Measurements from ENCODE around the gene FAM193B.
A peak's percentile ranks its signal among the peaks of the same experiment; 100 is the strongest.

The FAM193B gene

DNA sequence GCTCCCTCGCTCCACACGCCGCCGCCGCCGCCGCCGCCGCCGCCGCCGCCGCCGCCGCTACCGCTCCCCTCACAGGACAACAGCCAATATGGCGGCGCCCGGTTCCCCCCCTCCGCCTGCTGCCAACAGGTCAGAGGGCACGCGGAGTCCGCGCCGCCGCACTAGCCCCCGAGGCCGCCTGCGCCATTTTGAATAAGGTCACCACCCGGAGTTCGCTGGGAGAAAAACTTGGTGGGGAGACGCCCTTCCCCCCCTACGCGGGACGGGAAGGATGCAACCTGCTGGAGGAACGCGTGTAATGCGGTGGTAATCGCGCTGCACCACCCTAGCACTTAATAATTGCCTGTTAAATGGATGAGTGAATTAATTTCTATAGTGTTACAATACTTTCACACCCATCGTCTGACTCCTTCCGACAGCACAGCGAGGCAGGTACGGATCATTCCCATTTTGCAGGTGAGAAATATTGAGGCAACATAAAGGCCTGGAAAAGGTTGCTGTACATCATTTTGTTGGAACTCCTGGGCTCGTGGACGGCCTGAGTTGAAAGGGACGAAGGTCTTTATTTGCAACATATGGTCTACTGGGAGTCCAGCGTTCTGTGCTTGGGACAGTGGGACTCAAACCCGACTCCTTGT, at the start of gene FAM193B:
TSS of gene FAM193B (minus strand) at position 90 of the 638 bp plus-strand sequence. CDS start 105 bp downstream, outside the sequence.
- DNase-seq = peak; percentile 92

DNA sequence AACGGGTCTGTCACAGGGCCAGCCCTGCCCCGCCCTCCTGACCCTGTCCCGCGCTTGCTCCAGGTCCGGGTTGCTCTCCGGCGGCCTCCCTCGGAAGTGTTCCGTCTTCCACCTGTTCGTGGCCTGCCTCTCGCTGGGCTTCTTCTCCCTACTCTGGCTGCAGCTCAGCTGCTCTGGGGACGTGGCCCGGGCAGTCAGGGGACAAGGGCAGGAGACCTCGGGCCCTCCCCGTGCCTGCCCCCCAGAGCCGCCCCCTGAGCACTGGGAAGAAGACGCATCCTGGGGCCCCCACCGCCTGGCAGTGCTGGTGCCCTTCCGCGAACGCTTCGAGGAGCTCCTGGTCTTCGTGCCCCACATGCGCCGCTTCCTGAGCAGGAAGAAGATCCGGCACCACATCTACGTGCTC, 49.8 kb upstream of the FAM193B start:
- DNase-seq = no peak

DNA sequence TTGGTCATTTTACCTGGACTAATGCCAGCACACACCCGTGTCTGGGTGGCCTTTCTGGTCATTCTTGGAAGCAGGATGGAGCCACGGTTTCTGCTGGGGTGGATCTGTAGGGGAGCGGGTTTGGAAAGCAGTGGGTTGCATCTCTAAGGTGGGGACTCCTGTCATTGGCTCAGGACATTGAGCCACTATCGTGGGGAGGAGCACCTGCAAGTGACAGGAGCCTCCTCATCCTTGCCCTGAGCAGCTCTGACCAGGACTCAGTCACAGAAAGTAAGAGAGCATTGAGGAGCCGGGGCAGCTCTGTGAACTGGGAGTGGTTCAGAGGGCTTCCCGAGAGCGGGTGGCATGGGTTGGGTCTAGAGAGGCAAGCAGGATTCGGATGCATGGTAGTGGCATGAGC, 49.3 kb upstream of the FAM193B start:
- no peak for DNase-seq

DNA sequence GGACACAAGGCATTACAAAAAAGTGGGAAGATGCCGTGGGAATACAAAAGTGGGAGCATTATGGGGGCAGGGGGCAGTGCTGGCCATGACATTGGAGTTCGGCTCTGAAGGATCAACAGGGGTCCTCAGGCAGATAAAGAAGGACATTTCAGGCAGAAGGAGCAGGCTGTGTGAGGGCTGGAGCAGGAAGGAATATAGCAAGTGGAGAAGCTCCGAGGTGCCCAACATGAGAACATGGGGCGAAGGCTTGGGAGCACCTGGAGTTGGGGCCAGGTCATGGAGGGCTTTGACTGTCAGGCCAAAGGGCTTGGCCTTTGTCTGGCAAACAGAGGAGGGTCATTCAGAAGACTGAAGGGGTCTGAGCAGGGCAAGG, 48.1 kb upstream of the FAM193B start:
- DNase-seq = no peak

DNA sequence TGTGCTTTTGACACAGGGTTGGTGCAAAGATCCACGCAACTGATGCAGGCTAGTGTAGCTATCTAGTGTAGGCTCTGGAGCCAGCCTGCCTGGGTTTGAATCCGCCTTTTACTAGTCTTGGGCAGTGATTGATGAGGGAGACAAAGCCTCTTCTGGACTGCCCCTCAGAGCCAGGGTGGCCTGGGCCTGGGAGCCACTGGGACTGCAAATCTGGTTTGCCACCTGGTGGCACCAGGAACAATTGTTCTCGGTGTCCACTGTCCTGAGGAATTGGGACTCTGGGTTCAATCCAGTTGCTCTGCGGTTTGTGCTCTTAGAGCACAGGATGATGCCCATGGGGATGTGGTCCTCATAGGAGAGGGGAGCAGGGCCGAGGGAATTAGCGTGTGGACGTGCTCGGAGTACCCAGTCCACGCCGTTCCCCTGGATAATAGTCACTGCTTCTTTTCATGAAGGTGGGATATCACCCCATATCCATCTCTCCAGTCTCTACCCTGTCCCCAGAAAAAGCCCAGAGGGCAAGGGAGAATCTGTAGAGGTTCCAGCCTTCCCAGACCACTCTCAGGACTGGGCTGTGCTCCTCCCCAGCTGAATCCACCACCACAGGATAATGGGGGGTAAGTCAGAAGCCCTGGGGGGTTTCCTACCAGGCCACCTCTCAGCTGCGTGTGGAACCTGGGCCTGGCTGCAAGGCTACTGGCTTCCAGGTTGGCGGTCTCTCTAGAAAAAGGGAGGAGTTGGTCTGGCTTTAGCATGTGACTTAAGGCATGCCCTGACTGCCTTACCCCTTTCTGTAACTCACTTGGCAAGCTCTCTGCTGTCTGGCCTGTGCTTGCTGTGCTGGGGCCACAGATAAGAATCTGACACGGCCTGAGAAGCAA, 47.5 kb upstream of the FAM193B start:
- no peak for DNase-seq

DNA sequence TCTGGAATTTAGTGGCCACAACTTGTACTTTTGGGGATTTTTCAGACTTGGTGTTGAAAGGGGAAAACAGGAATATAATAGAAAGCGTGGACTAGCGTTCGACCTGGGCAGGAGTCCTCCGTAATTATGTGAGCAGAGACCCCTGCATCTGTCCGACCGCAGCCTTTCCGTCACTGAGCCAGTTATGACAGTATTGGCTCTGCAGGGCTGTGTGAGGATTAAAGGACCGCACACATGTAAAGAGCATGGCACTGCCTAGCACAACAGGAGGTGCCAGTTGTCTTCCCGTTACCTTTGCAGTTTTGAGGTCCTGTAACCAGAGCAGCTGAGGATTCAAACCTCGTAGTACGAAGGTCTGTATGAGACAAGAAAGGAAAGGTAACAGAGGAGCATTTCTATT, 46.8 kb upstream of the FAM193B start:
- no peak for DNase-seq

DNA sequence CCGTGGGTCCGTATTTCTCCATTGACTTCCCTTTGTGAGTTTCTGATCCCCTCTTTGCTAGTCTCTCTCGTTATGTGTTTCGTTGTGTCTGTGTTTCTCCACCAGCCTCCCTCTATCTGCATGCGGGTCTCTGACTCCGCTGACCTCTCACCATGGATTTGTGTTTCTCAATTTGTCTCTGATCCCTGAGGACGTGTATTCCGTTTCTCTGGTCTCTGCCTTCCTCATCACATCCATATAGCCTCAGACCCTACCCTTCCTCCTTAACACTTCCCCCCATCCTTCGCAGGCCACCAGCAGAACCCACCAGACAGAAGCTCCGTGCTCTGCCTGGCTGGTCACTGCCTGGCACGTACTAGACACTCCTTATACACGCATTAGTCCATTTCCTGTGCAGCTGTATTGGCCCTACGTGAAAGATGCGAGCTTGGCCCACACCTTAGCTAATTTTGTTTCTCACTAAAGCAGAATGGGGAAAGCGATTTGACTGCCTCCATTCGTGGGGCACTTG, 46.2 kb upstream of the FAM193B start:
- no peak for DNase-seq

DNA sequence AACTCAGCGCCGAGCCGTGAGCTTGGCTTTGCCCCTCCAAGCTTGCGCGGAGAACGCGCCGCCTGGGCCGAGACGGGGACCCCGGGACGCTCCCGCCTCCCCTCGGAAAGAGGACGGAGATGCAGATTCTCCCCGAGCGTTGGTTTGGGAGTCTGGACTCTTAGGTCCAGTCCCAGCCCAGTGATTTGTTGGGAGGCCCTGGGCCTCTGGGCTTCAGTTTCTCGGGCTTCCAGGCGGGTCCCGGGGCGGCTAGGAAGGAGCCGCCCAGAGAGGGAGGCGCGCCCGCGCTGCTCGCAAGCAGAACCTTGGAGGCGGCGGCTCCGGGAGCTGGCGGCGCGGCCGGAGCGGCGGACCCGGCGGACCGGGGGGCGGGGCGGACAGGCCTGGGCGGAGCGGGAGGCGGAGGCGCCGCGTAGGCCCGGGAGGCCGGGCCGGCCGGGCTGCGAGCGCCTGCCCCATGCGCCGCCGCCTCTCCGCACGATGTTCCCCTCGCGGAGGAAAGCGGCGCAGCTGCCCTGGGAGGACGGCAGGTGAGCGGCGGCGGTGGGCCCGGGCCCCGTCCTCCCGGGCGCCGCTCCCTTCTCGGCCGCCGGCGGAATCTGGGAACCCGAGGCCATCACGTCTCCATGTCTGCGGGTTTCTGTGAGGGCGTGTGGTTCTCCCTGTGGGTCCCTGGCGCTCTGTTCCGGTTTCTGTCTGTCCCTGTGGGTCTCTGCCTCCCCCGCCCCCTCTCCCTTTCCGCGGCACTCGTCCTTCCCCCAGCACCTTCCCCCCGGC, 45.6 kb upstream of the FAM193B start, which contains the start of gene B4GALT7:
TSS of gene B4GALT7 (plus strand) at position 402 of the 777 bp plus-strand sequence. CDS start at position 481, 79 bp downstream.
- peak; percentile 69 for DNase-seq

DNA sequence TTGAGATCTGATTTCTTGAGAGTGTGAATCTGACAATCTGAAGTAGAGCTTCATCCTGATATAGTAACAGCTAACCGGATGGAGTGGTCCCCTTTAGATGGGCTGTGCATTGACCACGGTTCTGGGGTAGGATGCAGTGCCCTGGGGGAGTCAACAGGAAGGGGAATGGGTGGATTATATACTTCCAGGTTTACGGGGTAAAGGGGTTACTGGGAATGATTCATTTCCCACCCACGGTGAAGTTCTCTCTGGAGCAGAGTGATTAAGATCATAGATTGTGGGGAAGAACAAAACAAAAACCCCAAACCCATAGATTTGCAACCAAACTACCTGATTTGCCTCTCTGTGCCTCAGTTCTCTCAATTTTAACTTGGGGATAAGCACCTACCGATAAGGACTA, 44.1 kb upstream of the FAM193B start:
- no peak for DNase-seq

DNA sequence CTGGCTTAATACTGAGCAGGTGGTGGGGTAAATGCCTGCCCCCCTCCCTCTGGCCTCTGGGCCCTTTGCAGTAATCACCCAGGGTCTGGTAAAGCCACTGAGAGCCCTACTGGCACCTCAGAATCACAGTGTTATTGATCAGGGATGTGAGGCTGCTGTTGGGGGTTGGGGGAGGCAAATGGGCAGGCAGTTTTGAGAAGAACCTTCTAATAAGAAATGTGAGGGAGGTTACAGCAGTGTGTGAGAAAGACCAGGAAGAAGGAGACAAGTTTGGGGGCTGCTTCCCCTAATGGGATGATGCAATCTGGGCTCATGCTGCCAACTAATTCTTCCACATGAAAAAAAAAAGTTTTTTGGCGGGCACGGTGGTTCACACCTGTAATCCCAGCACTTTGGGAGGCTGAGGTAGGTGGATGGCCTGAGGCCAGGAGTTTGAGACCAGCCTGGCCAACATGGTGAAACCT, 42.4 kb upstream of the FAM193B start:
- no peak for DNase-seq

DNA sequence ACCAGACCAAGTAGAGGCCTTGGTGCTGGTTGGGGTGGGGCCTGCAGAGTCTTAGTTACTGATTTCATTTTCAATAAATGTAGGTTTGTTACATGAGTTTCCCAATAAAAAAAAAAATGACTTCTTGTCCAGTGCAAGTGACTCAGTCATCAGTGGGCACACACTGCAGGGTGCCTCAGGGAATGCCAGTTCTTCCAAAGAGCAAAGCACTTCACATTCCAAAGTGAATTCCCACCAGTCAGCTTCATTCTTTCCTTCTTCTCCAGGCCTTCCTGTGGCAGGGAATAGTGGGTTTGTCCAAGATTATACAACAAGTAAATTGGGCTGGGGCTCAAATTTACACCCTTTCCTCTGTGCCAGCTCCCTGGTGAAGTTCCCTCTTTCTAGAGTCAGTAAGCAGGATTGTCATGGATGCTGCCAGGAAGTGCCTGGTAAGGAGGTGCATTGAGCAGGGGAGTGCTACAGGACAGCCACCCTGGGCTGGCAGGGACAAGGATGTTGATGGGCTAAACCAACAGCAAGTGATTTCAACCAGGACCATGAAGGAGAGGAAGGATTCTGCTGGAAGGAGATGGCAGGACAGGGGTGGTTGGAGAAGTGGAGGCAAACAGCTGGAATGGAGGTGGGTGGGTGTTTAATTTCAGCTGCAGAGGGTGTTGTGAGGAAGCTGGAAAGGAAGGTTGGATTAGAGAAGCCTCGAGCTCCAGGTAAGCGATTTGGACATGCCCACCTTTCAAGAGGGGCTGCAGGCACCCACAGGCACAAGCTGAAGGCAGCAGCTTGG, 41.8 kb upstream of the FAM193B start:
- no peak for DNase-seq

DNA sequence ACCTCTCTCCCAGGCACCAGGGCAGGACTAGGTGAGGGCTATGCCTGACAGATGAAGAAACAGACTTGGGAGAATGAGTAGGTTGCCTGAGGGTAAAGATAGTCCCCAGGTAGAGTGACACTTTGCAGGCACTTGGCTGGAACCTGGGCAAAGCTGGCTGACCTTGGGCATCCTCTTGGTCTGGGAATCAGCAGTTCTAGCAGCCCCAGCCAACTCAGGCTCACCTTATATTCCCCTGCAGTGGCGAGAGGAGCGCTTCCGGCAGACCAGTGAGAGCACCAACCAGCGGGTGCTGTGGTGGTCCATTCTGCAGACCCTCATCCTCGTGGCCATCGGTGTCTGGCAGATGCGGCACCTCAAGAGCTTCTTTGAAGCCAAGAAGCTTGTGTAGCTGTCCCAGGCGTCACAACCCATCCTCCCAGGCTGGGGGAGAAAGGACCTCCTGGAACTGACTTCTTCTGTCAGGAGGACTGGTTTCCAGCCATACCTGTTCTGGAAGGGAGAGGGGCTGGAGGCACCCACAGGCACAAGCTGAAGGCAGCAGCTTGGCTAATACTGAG, 40.7 kb upstream of the FAM193B start:
- DNase-seq = no peak

DNA sequence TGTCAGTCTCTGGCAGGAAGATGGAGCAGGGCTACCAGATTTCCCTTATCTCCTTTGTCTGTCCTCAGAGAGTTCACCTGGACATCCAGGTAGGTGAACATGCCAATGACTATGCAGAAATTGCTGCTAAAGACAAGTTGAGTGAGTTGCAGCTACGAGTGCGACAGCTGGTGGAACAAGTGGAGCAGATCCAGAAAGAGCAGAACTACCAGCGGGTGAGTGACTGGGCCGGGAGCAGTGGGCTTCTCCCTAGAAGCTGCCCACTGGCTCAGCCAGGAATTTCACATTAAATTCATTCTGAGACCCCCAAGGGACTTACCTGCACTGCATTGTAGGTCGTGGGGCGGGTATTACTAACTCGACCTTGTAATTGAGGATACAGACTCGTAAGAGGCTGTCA, 39.7 kb upstream of the FAM193B start:
- no peak for DNase-seq

DNA sequence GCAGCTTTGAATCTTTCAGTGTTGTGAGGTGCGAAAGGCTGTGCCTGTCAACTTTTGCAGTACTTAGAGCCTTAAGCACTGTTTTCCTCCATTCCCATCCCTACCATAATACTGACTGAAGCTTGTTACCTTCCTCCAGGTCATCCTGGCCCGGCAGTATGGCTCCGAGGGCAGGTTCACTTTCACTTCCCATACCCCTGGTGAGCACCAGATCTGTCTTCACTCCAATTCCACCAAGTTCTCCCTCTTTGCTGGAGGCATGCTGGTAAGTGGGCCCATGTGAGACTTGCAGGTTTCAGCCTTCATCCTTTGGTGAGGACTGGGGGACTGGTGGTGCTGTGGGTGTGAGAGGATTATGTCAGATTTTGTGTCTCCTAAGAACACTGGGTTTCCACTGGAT, 39.1 kb upstream of the FAM193B start:
- no peak for DNase-seq

DNA sequence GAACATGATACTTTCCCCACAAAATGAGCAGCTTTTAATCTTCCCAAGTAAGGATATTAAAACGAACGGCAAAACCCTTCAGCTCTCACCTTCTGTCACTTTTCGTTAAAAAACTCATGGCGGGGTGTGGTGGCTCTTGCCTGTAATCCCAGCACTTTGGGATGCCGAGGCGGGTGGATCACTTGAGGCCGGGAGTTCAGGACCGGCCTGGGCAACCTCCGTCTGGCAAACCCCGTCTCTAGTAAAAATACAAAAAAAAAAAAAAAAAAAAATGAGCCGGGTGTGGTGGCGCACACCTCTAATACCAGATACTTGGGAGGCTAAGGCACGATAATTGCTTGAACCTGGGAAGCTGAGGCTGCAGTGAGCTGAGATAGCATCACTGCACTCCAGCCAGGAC, 38.5 kb upstream of the FAM193B start:
- no peak for DNase-seq

DNA sequence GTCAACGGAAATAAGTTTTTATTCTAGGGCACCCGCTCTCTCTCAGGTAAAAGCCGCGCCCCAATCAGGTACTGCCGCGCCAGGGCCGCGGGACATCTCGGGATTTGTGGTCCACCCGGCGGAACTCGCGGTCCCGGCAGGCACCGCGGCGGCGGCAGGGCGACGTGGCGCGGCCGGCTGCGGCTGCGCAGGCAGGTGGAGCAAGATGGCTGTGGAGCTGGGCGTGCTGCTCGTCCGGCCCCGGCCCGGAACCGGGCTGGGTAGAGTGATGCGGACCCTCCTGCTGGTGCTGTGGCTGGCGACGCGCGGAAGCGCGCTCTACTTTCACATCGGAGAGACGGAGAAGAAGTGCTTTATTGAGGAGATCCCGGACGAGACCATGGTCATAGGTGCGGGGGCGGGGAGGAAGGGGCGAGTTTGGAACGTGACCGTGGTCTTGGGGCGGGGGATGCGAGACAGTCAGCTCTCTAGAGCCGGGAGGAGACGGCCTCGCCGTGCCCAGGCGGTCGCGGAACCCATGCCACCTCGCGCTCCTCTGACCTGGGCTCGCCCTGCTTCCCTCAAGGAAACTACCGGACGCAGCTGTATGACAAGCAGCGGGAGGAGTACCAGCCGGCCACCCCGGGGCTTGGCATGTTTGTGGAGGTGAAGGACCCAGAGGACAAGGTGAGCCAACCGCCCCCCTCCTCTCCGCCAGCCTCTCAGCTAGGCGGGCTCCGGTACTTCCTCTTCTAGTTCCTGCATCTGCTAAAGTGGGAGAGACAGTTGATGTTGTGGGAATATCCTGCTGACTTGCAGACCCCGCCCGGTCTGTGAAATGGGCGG, 37.9 kb upstream of the FAM193B start, which contains the start of gene TMED9:
TSS of gene TMED9 (plus strand) at position 194 of the 825 bp plus-strand sequence. CDS start at position 206, 12 bp downstream.
- peak; percentile 85 for DNase-seq

DNA sequence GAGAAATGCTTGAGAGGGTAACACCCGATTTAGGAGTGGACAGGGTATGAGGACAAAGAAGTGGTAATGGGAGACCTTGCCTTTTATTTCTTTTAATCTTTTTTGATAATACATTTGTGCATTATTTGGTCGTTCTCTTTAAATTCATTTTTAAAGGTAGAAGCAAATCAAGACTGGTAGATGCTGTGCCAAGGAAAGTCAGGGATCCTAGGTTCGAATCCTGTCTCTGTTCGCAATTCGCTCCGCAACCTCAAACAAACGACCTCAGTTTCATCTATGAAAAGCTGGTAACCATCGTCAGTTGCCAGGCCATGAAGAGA, 37.3 kb upstream of the FAM193B start:
- DNase-seq = no peak

DNA sequence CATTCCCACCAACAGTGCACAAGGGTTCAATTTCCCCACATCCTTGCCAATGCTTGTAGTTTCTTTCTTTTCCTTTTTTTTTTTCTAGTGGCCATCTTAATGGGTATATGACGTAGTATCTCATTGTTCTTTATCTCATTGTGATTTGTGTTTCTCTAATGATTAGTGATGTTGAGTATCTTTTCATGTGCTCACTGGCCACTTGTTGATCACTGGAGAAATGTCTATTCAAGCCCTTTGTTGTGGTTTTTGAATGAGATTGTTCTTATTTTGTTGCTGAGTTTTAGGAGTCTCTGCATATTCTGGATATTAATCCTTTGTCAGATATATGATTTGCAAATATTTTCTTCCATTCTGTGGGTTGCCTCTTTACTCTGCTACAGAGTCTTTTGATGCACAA, 36.0 kb upstream of the FAM193B start:
- DNase-seq = no peak

DNA sequence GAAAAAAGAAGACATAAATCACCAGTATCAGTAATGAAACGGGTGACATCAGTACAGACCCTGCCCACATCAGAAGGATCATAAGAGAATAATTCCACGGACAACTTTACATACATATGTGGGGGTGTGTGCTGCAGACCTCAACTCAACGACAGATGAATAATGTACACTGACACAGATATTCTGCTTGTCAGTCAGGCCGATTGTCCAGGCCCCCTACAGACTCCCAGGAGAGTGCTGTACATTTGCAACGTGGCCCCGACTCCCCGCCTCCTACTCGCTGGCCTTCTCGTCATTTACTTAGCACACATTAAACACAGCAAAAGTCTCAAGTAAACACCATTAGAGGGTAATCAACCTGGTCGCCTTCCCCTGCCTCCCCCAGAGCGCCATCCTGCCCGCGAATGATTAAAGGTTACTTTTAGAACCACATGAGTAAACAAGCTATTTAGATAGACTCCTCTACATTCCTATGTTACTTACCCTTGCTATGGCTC, 34.1 kb upstream of the FAM193B start:
- no peak for DNase-seq

DNA sequence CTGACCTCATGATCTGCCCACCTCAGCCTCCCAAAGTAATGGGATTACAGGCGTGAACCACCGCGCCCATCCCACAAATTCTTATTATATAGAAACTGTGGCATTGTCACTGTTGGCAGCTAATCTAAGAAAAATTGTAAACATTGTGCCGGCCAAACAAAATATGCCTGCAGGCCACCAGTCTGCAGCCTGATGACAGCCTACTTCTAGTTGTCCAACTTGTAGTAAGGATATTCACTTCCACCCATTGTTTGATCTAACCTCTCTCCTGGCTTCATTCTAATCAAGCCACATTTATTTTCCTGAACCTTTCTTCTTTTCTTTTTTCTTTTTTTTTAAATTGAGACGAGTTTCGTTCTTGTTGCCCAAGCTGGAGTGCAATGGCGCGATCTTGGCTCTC, 24.0 kb upstream of the FAM193B start:
- no peak for DNase-seq

DNA sequence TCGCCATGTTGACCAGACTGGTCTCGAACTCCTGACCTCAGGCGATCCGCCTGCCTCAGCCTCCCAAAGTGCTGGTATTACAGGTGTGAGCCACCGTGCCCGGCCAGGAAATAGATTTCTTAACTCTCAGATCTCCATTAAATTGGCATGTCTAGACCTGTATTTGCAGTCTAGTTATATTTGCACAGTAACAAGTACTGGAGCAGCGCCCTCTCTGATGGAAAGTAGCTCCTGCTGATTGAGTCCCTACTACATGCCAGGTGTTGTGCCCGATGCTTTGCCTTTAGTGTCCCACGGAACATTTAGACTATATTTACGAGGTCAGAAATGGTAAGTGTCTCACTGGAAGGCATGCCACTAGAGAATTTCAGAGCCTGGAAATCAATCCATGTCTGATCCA, 21.8 kb upstream of the FAM193B start:
- no peak for DNase-seq
